IgD-negative memory B cell (primary cell): ENCODE data around the gene PWWP2B. TPM values are rescaled to one million over a fixed set of nuclear protein-coding genes. Genes with fewer than 3 reads are reported as not detected.

Experiments
- H3K27ac Mint-ChIP-seq, 3 donors: one replicate each; pipeline ENCODE4 v1.8.0; 2020 to 2022; ENCODE audit warnings: mild to moderate bottlenecking in 3 of 3, mixed read lengths in 3 of 3, moderate library complexity in 1 of 3
- H3K27me3 Mint-ChIP-seq: one replicate; pipeline ENCODE4 v1.8.0; 2021; ENCODE audit warnings: mixed read lengths
- H3K36me3 Mint-ChIP-seq: one replicate; pipeline ENCODE4 v1.8.0; 2020; ENCODE audit warnings: mild to moderate bottlenecking, mixed read lengths
- H3K4me1 Mint-ChIP-seq, 3 donors: one replicate each; pipeline ENCODE4 v1.8.0; 2020 to 2022; ENCODE audit warnings: mixed read lengths in 3 of 3, mild to moderate bottlenecking in 1 of 3
- H3K4me3 Mint-ChIP-seq, 4 donors: one replicate each; pipeline ENCODE4 v1.8.0; 2020 to 2022; ENCODE audit warnings: mild to moderate bottlenecking in 4 of 4, mixed read lengths in 4 of 4, moderate library complexity in 3 of 4
- H3K9me3 Mint-ChIP-seq, 3 donors: one replicate each; pipeline ENCODE4 v1.8.0; 2020 to 2021; ENCODE audit warnings: mixed read lengths in 3 of 3, mild to moderate bottlenecking in 1 of 3
- polyA plus RNA-seq: library from polyadenylated mRNA; unstranded; fragments of 300-500 nt; fragmentation: Illumina TruSeq; gene quantifications from one replicate; pipeline ENCODE4 v1.2.3, GENCODE V29; 2021

PWWP2B gene
- polyA plus RNA-seq, 1 donor from 2014 or later: 9.0 TPM

DNA sequence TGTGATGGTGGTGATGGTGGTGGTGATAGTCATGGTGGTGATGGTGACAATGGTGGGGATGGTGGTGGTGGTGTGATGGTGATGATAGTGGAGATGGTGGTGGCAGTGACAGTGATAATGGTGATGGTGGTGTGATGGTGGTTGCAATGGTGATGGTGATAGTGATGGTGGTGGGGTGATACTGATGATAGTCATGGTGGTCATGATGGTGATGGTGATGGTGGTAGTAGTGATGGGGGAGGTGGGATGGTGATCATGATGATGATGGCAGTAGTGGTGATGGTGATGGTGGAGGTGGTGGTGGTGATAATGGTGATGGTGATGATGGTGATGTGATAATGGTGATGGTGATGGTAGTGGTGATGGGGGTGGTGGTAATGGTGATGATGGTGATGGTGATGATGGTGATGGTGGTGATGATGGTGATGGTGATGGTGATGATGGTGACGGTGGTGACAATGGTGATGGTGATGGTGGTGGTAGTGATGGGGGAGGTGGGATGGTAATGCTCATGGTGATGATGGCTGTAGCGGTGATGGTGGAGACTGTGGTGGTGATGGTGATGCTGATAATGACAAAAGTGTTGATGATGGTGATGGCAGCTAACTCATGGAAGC, 4.7 kb upstream of the PWWP2B start:
- peak overlapping the region in 2 of 3 donors; percentile 71 to 84 for H3K27ac Mint-ChIP-seq
- H3K4me1 Mint-ChIP-seq: peaks cover 4 to 20% (median 13%) of the 10 kb centered on the region in 3 donors
- peaks cover 0 to 5% (median 0%) of the 10 kb centered on the region in 3 donors for H3K9me3 Mint-ChIP-seq
- H3K4me3 Mint-ChIP-seq: peak overlapping the region in 1 of 4 donors; percentile 23
- H3K36me3 Mint-ChIP-seq: no peaks in the 10 kb centered on the region
- no peaks in the 10 kb centered on the region for H3K27me3 Mint-ChIP-seq

DNA sequence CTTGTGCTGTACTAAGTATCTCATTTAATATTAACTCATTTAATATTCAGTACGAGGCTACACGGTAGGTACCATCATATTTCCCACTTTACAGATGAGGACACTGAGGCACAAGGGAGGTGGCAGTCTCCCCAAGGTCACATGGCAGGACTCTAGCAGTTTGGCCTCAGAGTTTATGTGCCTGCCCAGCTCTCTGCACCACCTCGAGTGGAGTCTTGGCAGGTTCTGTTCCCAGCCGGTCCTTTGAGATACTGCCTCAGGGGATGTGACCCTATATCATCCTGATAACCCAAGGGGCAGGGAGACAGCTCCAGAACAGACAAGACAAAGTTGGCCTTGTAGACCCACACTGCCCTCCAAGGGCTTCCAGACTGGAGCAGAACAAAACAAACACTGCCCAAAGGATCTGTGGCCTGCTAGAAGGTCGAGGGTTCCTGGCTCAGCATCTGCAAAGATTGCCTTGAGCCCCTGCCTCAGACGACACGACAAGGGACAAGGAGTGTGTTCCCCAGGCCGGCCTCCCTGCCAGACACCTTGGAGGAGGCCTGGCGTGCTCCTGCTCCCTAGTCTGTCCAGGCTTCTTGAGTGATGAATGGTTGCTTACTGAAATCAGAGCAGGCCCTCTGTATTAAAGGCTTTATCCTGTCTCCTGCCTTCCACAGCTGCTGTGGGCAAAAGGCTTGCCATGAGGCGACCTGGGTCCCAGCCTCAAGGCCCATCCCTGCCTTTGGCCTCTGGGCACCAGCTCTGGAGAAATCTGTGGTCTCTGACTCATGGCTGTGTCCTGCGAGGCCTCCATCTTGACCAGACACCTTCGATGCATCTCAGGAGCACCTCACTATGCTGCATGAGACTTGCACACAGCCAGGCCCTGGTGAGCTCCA, 3.9 kb upstream of the PWWP2B start:
- Mint-ChIP-seq H3K27ac (peak overlapping the region; percentile 74 to 92 (median 84)), H3K9me3 (peaks cover 0 to 5% (median 0%) of the 10 kb centered on the region in 3 donors), H3K36me3 (no peaks in the 10 kb centered on the region), H3K4me3 (peak overlapping the region in 3 of 4 donors; percentile 50 to 83 (median 70)), H3K4me1 (peaks cover 6 to 21% (median 12%) of the 10 kb centered on the region in 3 donors), H3K27me3 (peaks cover 2% of the 10 kb centered on the region)

- peak overlapping the region in 3 of 4 donors; percentile 50 to 83 (median 70) for H3K4me3 Mint-ChIP-seq
Measured at GRCh38 chr10:132393695-132394181, 3.3 kb upstream of the PWWP2B start.

DNA sequence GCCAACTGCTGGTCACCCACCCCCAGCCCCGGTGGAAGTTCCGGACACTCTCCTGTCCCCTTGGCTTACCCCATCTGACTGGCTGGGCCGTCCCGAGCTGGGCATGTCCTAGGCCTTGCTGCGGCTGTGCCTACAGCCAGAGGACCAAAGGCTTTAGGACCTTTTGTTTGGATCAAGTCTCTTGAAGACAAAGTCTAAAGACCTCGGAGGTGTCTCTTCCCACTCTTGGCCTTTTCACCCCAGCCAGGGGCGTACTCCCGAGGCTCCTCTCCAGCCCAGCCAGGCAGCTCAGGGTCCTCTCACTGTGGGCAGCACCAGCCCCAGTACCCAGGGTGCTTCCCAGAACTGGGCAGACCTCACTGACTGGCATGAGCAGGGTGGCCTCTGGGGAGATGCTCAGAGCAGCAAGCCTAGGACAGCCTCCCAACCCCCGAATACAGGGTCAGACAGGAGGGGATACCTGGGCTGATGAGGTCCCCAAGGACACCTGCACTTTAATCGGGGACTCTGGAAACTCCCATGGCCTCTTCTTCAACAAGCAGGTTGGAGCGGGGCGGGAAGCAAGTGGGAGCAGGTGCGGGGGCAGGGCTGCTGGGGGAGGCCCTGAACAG, 2.7 kb upstream of the PWWP2B start:
- H3K4me1 Mint-ChIP-seq: peaks cover 8 to 24% (median 14%) of the 10 kb centered on the region in 3 donors
- peaks cover 0 to 5% (median 0%) of the 10 kb centered on the region in 3 donors for H3K9me3 Mint-ChIP-seq
- H3K27ac Mint-ChIP-seq: peak overlapping the region; percentile 73 to 84 (median 78)
- H3K27me3 Mint-ChIP-seq: peaks cover 2% of the 10 kb centered on the region
- no peaks in the 10 kb centered on the region for H3K36me3 Mint-ChIP-seq
- H3K4me3 Mint-ChIP-seq: peak overlapping the region; percentile 59 to 83 (median 70)

More at GRCh38 chr10:132393695-132394181, 3.3 kb upstream of the PWWP2B start:
- Mint-ChIP-seq H3K4me1 (peaks cover 8 to 23% (median 13%) of the 10 kb centered on the region in 3 donors), H3K27ac (peak overlapping the region; percentile 74 to 92 (median 84)), H3K36me3 (no peaks in the 10 kb centered on the region), H3K27me3 (peaks cover 2% of the 10 kb centered on the region), H3K9me3 (peaks cover 0 to 5% (median 0%) of the 10 kb centered on the region in 3 donors)

DNA sequence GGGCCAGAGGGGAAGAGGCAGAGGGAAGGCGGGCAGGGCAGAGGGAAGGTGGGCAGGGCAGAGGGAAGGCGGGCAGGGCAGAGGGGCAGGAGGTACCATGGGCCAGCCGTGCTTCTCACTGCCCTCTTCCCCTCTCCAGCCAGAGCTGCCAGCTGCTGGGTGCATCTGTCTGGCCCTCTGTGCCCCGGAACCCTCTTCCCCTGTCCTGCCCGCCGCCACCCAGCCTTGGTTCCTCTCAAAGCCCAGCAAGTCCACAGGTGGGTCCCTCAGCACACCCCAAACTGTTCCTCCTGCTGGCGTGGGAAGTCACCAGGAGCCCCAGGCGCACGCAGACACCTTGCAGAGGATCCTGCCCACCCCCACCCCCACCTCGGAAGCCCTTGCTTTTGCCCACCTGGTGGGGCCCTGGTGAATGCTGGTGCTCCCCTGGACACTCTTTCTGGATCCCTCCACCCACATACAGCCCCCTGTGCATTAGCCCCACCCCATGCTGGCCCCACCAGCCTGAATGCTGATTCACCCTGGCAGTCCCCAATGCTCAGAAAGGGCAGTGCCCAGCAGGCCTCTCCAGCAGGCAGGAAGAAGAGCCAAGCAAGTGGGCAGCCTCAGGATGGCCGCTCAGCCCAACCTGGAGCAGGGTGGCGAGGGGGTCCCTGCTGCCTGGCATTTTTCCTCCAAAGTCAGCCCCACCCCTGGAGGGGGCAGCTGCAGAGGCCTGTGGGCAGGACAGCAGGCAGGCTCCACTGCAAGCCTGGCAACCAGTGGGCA, 1.9 kb upstream of the PWWP2B start:
- Mint-ChIP-seq H3K9me3 (peaks cover 0 to 5% (median 0%) of the 10 kb centered on the region in 3 donors), H3K4me1 (peaks cover 8 to 30% (median 17%) of the 10 kb centered on the region in 3 donors), H3K27ac (peak overlapping the region; percentile 73 to 84 (median 78)), H3K4me3 (peak overlapping the region; percentile 59 to 83 (median 70)), H3K36me3 (no peaks in the 10 kb centered on the region), H3K27me3 (peaks cover 2% of the 10 kb centered on the region)

GRCh38 chr10:132395704-132396493, 1.1 kb upstream of the PWWP2B start:
- H3K4me1 Mint-ChIP-seq: peaks cover 12 to 33% (median 21%) of the 10 kb centered on the region in 3 donors
- peaks cover 0 to 5% (median 0%) of the 10 kb centered on the region in 3 donors for H3K9me3 Mint-ChIP-seq
- H3K36me3 Mint-ChIP-seq: no peaks in the 10 kb centered on the region
- peak overlapping the region in 1 of 3 donors; percentile 84 for H3K27ac Mint-ChIP-seq
- H3K4me3 Mint-ChIP-seq: peak overlapping the region; percentile 27 to 83 (median 64)
- H3K27me3 Mint-ChIP-seq: peaks cover 2% of the 10 kb centered on the region

- Mint-ChIP-seq H3K4me1 (peaks cover 12 to 33% (median 21%) of the 10 kb centered on the region in 3 donors), H3K4me3 (peak overlapping the region in 1 of 4 donors; percentile 83), H3K9me3 (peaks cover 0 to 5% (median 0%) of the 10 kb centered on the region in 3 donors)
Measured at GRCh38 chr10:132396494-132397035, 435 bp upstream of the PWWP2B start.

GRCh38 chr10:132397671-132398565, 918 bp downstream of the PWWP2B start:
- H3K27me3 Mint-ChIP-seq: peaks cover 2% of the 10 kb centered on the region
- H3K4me1 Mint-ChIP-seq: peaks cover 15 to 32% (median 26%) of the 10 kb centered on the region in 3 donors
- H3K27ac Mint-ChIP-seq: peak overlapping the region; percentile 87 to 99 (median 98)
- H3K9me3 Mint-ChIP-seq: no peaks in the 10 kb centered on the region
- peak overlapping the region; percentile 87 to 97 (median 96) for H3K4me3 Mint-ChIP-seq
- H3K36me3 Mint-ChIP-seq: no peaks in the 10 kb centered on the region

More at GRCh38 chr10:132396494-132397035, 435 bp upstream of the PWWP2B start:
- H3K36me3 Mint-ChIP-seq: no peaks in the 10 kb centered on the region
- H3K27me3 Mint-ChIP-seq: peaks cover 2% of the 10 kb centered on the region
- no peak overlapping the region for H3K27ac Mint-ChIP-seq

- Mint-ChIP-seq H3K4me1 (peaks cover 15 to 29% (median 21%) of the 10 kb centered on the region in 3 donors), H3K4me3 (peak overlapping the region in 2 of 4 donors; percentile 66 to 97), H3K27me3 (peaks cover 2% of the 10 kb centered on the region), H3K36me3 (no peaks in the 10 kb centered on the region), H3K27ac (peak overlapping the region; percentile 87 to 99 (median 98)), H3K9me3 (no peaks in the 10 kb centered on the region)
Measured at GRCh38 chr10:132398566-132398991, 1.6 kb downstream of the PWWP2B start.

DNA sequence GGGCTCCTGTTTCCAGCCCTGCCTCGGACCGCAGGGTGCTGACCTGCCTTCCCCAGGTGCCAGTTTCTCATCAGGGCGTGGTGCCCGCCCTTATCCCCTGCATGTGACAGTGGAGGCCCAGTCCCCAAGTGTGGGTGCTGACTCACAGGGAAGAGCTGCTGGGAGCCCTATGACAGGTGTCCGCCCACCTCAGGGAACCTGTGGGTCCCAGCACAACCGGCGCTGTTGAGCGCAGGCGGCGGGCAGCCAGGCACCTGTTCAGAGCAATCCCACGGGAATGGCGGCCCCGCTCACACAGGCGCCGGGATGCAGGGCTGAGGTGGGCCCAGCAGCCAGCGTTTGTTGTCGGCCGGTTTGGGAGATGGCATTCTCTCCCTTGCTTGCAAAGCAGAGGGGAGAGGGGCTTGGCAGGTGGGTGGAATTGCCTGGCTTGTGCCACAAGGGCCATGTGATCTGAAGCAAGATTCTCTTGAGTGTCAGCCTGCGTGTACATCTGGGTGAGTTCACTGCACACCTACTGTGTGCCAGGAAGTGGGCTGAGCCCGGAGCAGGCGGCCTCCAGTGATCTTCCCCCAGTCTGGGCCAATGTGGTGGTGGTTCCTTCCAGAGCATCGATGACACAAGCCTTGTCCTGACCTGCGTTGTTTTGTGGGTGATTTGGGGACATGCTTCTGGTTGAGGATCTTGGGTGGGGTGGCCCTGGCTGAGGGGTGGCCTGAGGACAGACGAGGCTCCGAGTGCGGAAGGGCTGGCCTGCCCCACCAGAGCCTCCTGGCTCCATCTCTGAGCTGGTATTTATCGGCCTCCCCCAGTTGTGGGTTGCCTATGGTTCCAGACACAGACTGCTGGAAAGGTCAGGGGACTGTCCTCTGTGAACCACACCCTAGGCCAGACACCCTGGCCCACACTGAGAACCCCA, 2.4 kb downstream of the PWWP2B start:
- Mint-ChIP-seq H3K9me3 (no peaks in the 10 kb centered on the region), H3K4me1 (peaks cover 15 to 25% (median 19%) of the 10 kb centered on the region in 3 donors), H3K27ac (peak overlapping the region; percentile 46 to 99 (median 93)), H3K27me3 (peaks cover 2% of the 10 kb centered on the region), H3K36me3 (no peaks in the 10 kb centered on the region), H3K4me3 (peak overlapping the region; percentile 43 to 97 (median 67))

DNA sequence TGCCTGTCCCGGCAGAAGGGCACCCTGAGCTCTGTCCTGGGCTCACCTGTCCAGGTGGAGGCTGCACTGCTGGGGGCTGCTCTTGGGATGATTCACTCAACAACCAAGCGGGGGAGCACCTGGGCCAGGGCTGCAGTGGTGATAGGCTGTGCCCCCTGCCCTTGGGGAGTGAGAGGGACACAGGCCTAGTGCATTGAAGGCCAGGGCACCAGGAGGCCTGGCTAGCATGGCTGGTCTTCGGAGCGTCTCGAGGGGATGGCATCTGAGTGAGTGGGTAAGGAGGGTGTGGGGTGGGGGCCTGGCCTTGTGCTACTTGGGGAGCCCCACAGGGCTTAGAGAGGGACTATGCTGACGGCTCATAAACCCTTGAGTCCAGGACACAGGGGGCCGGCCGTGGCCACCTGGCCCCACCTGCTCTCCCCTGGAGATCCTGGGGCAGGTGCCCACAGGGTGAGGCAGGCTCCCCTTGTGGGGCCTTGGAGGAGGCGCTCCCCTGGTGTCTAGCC, 3.1 kb downstream of the PWWP2B start:
- Mint-ChIP-seq H3K27me3 (peaks cover 2% of the 10 kb centered on the region), H3K27ac (peak overlapping the region in 2 of 3 donors; percentile 93 to 99), H3K4me1 (peaks cover 15 to 22% (median 19%) of the 10 kb centered on the region in 3 donors), H3K4me3 (peak overlapping the region in 1 of 4 donors; percentile 97), H3K9me3 (no peaks in the 10 kb centered on the region), H3K36me3 (no peaks in the 10 kb centered on the region)
